Stomach (tissue), 9 donors: Measurements from ENCODE around the gene VEPH1. TPM values are rescaled to one million over a fixed set of nuclear protein-coding genes. Genes with fewer than 3 reads are reported as not detected.
"Not testable (repeated sequence)": the region's sequence is repeated elsewhere in the genome, so short reads cannot be mapped to it uniquely, and the experiment has no call there.

Experiments
- DNase-seq, 2 donors: peaks; one replicate each; pipeline versions ENCODE4 v3.0.0 to v3.0.0-alpha.2; 2013 to 2019
- H3K27ac ChIP-seq, 5 donors: fragments of 200-600 bp in 4 of 5; sonication (generic) in 4 of 5; one replicate each; pipeline ENCODE4 v1.5.1; 2013 to 2019; ENCODE audit warnings: mild to moderate bottlenecking in 1 of 5, moderate library complexity in 1 of 5
- H3K27me3 ChIP-seq, 3 donors: fragments of 200-600 bp; sonication (generic); one replicate each; pipeline ENCODE4 v1.5.1; 2017 to 2019; ENCODE audit warnings: mixed run types in 1 of 3
- H3K36me3 ChIP-seq, 4 donors: fragments of 200-600 bp; sonication (generic); 1 replicate in 3 of 4; 2 replicates in 1 of 4; pipeline ENCODE4 v1.5.1; 2016 to 2019
- H3K4me1 ChIP-seq, 4 donors: fragments of 200-600 bp; sonication (generic); one replicate each; pipeline ENCODE4 v1.5.1; 2016 to 2019
- H3K4me3 ChIP-seq, 4 donors: fragments of 200-600 bp; sonication (generic) in 3 of 4; one replicate each; pipeline ENCODE4 v1.5.1; 2016 to 2019; ENCODE audit warnings: mild to moderate bottlenecking in 1 of 4
- H3K9me3 ChIP-seq, 4 donors: fragments of 200-600 bp; sonication (generic); one replicate each; pipeline ENCODE4 v1.5.1; 2016 to 2019
- EP300 ChIP-seq: sonication (generic); formaldehyde crosslinking; IDR thresholded peaks from one replicate; pipeline ENCODE4 v1.6.1; 2017; ENCODE audit warnings: antibody characterized with exemption
- POLR2A ChIP-seq, 4 donors: fragments of 450-650 bp; IDR thresholded peaks; one replicate each; pipeline ENCODE4 v1.6.1; 2016; ENCODE audit warnings: antibody characterized with exemption in 4 of 4, control low read depth in 2 of 4, mild to moderate bottlenecking in 1 of 4, moderate library complexity in 1 of 4
- POLR2AphosphoS5 ChIP-seq, 3 donors: sonication (generic); formaldehyde crosslinking; IDR thresholded peaks; one replicate each; pipeline ENCODE4 v1.6.1; 2016; ENCODE audit warnings: antibody characterized with exemption in 3 of 3
- WGBS, 5 donors: extraction: QIAGEN DNeasy Blood & Tissue Kit in 3 of 5; methylation state at CpG; one replicate each; pipeline versions ENCODE4 v1.1.5 to v1.1.7; 2013 to 2018; 5-methylcytosine and 5-hydroxymethylcytosine counted together
- intact Hi-C: fragments of 100-400 bp; cut with DNase I; formaldehyde crosslinking; loops from one replicate; pipeline ENCODE4 v1.15.1; 2023; ENCODE audit warnings: low total_unique reads
- polyA plus RNA-seq, 3 donors: library from polyadenylated mRNA; stranded (reverse); fragments of 200-250 nt; gene quantifications; one replicate each; pipeline ENCODE4 v1.2.3, GENCODE V29; 2013
- total RNA-seq, 5 donors: library from RNA; depleted of rRNA; stranded (reverse); fragments of >200 nt; gene quantifications; one replicate each; pipeline versions ENCODE4 v1.1.0 to v1.2.3, GENCODE V29; 2014 to 2016
- TF ChIP-seq, protein P1 (sequence below), 7 experiments: fragments of 450-650 bp in 4 of 7; fragments of 200-600 bp in 3 of 7; sonication (generic) in 3 of 7; IDR thresholded peaks; one replicate each; pipeline ENCODE4 v1.5.1; 2016 to 2019; ENCODE audit warnings: antibody characterized with exemption in 7 of 7, control low read depth in 2 of 7, mild to moderate bottlenecking in 1 of 7
- donor health status: healthy with polysubstance abuse.
- donor health status: Bipolar disorder and iron deficiency.
- donor health status: healthy.

Gene VEPH1
- total and polyA plus RNA-seq, 8 donors = 0.58 to 9.4 (median 1.5) TPM; not detected in 1

DNA sequence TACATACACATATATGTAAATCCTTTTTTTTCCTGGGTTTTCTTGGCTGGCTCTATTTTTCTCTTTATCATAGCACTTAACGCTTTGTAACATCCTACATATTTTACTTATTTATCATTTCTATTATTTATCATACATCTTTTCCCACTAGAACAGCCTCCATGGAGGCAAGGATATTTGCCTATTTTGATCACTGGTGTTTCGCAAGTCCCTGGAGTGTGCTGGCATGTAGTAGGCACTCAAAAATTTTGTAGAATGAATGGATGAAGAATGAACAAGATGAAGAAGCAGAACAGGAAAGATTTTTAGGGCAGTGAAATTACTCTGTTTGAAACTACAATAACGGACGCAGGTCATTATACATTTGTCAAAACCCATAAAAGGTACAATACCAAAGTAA lies 149.6 kb downstream of the VEPH1 start:
- no peaks in the 10 kb centered on the region for H3K36me3 ChIP-seq
- no peaks in the 10 kb centered on the region for H3K9me3 ChIP-seq
- DNase-seq = no peak
- intact Hi-C loops = no loop called here
- no peaks in the 10 kb centered on the region for H3K27me3 ChIP-seq
- H3K27ac ChIP-seq = no peak overlapping the region
- H3K4me3 ChIP-seq = no peak overlapping the region
- no peaks in the 10 kb centered on the region for H3K4me1 ChIP-seq
- 81 to 94% (median 91%) methylated on average over 4 of the region's 4 CpGs for WGBS, 5 donors
- TF ChIP-seq, protein P1, sequence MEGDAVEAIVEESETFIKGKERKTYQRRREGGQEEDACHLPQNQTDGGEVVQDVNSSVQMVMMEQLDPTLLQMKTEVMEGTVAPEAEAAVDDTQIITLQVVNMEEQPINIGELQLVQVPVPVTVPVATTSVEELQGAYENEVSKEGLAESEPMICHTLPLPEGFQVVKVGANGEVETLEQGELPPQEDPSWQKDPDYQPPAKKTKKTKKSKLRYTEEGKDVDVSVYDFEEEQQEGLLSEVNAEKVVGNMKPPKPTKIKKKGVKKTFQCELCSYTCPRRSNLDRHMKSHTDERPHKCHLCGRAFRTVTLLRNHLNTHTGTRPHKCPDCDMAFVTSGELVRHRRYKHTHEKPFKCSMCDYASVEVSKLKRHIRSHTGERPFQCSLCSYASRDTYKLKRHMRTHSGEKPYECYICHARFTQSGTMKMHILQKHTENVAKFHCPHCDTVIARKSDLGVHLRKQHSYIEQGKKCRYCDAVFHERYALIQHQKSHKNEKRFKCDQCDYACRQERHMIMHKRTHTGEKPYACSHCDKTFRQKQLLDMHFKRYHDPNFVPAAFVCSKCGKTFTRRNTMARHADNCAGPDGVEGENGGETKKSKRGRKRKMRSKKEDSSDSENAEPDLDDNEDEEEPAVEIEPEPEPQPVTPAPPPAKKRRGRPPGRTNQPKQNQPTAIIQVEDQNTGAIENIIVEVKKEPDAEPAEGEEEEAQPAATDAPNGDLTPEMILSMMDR (IDR thresholded peaks at IDR 0.05) = no peak
- TF ChIP-seq EP300 (no peak), POLR2A (IDR thresholded peaks at IDR 0.05) (no peak), POLR2AphosphoS5 (IDR thresholded peaks at IDR 0.05) (no peak)

DNA sequence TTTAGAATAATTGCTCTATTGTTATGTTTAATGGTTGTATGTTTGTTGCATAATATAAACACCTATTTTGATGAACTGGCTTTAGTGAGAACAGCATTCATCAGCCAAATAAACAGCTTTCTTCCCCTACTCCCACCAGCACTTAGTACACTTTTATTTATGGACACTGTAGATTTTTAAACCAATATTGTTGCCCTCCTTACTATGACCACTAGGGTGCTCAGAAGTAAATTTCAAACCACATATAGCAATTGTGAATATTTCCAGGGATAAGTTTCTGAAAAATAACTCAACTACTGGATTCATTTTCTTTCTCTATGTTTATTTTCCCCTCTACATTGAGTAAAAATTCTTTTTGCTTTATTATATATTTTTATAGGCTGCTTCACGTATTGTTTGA lies 151.2 kb downstream of the VEPH1 start:
- TF ChIP-seq POLR2AphosphoS5 (IDR thresholded peaks at IDR 0.05) (no peak), POLR2A (IDR thresholded peaks at IDR 0.05) (no peak), EP300 (no peak)
- TF ChIP-seq, protein P1 (IDR thresholded peaks at IDR 0.05) = peak in 1 of 7 experiments; percentile 18
- DNase-seq = no peak
- Histone ChIP-seq H3K9me3 (no peaks in the 10 kb centered on the region), H3K4me3 (no peak overlapping the region), H3K27me3 (no peaks in the 10 kb centered on the region), H3K36me3 (no peaks in the 10 kb centered on the region), H3K4me1 (no peaks in the 10 kb centered on the region), H3K27ac (no peak overlapping the region)
- 25 to 94% (median 80%) methylated on average over 1 of the region's 1 CpG for WGBS, 5 donors
- intact Hi-C loops = no loop called here

DNA sequence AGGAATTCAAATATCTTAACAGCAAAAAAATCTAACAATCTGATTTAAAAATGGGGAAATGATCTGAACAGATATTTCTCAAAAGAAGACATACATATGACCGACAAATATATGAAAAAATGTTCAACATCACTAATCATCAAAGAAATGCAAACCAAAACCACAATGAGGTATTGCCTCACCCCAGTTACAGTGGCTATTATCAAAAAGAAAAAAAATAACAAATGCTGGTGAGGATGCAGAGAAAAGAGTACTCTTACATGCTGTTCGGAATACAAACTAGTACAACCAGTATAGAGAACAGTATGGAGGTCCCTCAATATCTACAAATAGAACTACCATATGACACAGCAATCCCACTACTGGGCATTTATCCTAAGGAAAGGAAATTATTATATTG lies 152.6 kb downstream of the VEPH1 start:
- H3K27me3 ChIP-seq, H3K9me3 ChIP-seq, intact Hi-C loops, H3K4me1 ChIP-seq, H3K27ac ChIP-seq, H3K36me3 ChIP-seq, H3K4me3 ChIP-seq, DNase-seq: not testable (repeated sequence)
- 64 to 92% (median 85%) methylated on average over 2 of the region's 2 CpGs for WGBS, 5 donors

DNA sequence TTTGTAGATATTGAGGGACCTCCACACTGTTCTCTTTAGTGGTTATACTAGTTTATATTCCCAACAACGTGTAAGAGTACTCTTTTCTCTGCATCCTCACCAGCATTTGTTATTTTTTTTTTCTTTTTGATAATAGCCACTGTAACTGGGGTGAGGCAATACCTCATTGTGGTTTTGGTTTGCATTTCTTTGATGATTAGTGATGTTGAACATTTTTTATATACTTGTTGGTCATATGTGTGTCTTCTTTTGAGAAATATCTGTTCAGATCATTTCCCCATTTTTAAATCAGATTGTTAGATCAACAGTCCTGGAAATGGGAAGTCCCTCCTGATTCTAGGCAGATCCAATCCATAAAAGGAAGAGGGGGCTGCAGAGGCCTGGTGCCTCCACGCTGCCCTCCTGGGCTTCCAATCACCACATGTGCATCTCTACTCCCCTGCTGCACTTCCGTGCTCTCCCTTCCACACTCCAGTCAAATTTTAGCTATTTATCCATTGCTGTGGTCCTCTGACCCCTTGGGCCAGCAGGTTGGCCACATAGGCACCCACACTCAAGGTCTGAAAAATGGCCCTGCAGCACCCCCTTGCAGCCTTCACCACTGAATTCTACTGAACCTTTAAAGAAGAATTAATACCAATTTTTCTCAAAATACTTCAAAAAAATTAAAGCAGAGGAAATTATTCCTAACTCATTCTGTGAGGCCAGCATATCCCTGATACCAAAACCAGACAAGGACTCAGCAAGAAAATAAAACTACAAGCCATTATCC lies 154.7 kb downstream of the VEPH1 start:
- intact Hi-C loops, H3K4me3 ChIP-seq, H3K4me1 ChIP-seq, H3K36me3 ChIP-seq, H3K9me3 ChIP-seq, H3K27ac ChIP-seq, H3K27me3 ChIP-seq, DNase-seq: not testable (repeated sequence)
- 68 to 83% (median 79%) methylated on average over 3 of the region's 3 CpGs for WGBS, 5 donors

DNA sequence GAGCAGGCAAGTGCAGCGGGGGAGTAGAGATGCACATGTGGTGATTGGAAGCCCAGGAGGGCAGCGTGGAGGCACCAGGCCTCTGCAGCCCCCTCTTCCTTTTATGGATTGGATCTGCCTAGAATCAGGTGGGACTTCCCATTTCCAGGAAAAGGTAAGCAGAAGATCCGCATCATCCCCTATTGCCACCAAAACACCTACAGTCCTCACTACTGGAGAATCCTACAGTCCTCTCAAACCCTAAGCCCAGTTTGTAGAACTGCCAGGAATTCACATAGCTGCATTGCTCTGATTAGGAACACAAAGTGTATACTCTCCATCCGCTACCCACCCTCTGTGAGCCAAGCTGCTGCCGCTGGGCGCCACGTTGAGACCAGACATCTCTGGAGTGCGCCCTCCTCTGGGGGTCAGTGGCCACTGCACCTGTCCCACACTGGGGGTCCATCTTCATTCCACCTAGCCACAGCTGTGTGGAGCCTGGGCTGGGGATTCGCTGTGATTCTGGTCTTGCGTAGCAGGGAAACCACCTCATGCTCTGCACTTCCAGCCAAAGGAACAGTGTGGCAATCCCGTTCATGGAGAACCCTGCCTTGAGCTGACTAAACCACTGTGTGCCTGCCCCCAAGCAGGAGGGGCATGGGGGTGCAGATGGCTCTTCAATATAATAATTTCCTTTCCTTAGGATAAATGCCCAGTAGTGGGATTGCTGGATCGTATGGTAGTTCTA lies 155.5 kb downstream of the VEPH1 start:
- Histone ChIP-seq H3K36me3 (no peaks in the 10 kb centered on the region), H3K9me3 (no peaks in the 10 kb centered on the region), H3K4me1 (no peaks in the 10 kb centered on the region), H3K27ac (no peak overlapping the region), H3K27me3 (no peaks in the 10 kb centered on the region), H3K4me3 (no peak overlapping the region)
- WGBS, 5 donors = 71 to 80% (median 78%) methylated on average over 12 of the region's 12 CpGs
- DNase-seq = no peak
- intact Hi-C loops = no loop called here
- TF ChIP-seq POLR2AphosphoS5 (IDR thresholded peaks at IDR 0.05) (no peak), EP300 (no peak), POLR2A (IDR thresholded peaks at IDR 0.05) (no peak)
- TF ChIP-seq, protein P1 (IDR thresholded peaks at IDR 0.05) = no peak
